PC-3 (cell line): Measurements from ENCODE around the gene RANBP1. TPM values are rescaled to one million over a fixed set of nuclear protein-coding genes. Genes with fewer than 3 reads are reported as not detected.

ENCODE experiments used
- ATAC-seq: fragments of 200-7000 bp; cut with Tn5 transposase; 2 replicates; pipeline ENCODE4 v1.9.1; 2020; ENCODE audit warnings: mild to moderate bottlenecking, moderate library complexity
- BruUV-seq: library from RNA; stranded (reverse); fragments of 400-500 nt; replicated peaks from 2 replicates; lab custom pipeline; 2021; lab: Mats Ljungman, UMichigan
- CTCF ChIA-PET: fragments of 300-600 bp; sonication (Branson Sonifier 250); formaldehyde crosslinking; loops from one replicate; lab custom pipeline; 2022; ENCODE audit warnings: antibody characterized with exemption; lab: Charles Lee
- POLR2A ChIA-PET: fragments of 300-600 bp; sonication (Branson Sonifier 250); formaldehyde crosslinking; loops from one replicate; lab custom pipeline; 2022; ENCODE audit warnings: antibody characterized with exemption; ENCODE audit not compliant: unreplicated experiment; lab: Charles Lee
- DNase-seq: peaks from one replicate; pipeline ENCODE4 v3.0.0-alpha.2; 2015
- H2AFZ ChIP-seq: fragments of 300-600 bp; sonication (generic); 2 replicates; pipeline ENCODE4 v1.6.0; 2016; ENCODE audit warnings: antibody characterized with exemption, low read length
- H3F3A ChIP-seq: fragments of 300-600 bp; sonication (generic); one replicate; pipeline ENCODE4 v1.6.0; 2017; ENCODE audit warnings: antibody characterized with exemption, low read length, control low read depth, mild to moderate bottlenecking; ENCODE audit not compliant: unreplicated experiment
- H3K27ac ChIP-seq: fragments of 300-600 bp; sonication (generic); 2 replicates; pipeline ENCODE4 v1.5.1; 2016; ENCODE audit warnings: mild to moderate bottlenecking, low read length
- H3K27me3 ChIP-seq: fragments of 300-600 bp; sonication (generic); 2 replicates; pipeline ENCODE4 v1.6.1; 2016; ENCODE audit warnings: low read length, mixed read lengths
- H3K36me3 ChIP-seq: fragments of 300-600 bp; sonication (generic); 2 replicates; pipeline ENCODE4 v1.6.1; 2016; ENCODE audit warnings: low read depth, mixed run types, low read length, mixed read lengths
- H3K4me1 ChIP-seq: fragments of 300-600 bp; sonication (generic); 2 replicates; pipeline ENCODE4 v1.5.1; 2016; ENCODE audit warnings: low read length; ENCODE audit not compliant: insufficient read depth
- H3K4me2 ChIP-seq: fragments of 300-600 bp; sonication (generic); 2 replicates; pipeline ENCODE4 v1.6.0; 2016; ENCODE audit warnings: low read length
- H3K4me3 ChIP-seq: fragments of 300-600 bp; sonication (generic); 2 replicates; pipeline ENCODE4 v1.5.1; 2016; ENCODE audit warnings: mild to moderate bottlenecking, low read length, mixed read lengths
- H3K79me2 ChIP-seq: fragments of 300-600 bp; sonication (generic); 2 replicates; pipeline ENCODE4 v1.6.1; 2017; ENCODE audit warnings: low read length, mixed read lengths
- H3K9ac ChIP-seq: fragments of 300-600 bp; sonication (generic); 2 replicates; pipeline ENCODE4 v1.6.0; 2016; ENCODE audit warnings: mild to moderate bottlenecking, low read length
- H3K9me2 ChIP-seq: fragments of 300-600 bp; sonication (generic); replicated peaks from 2 replicates; pipeline ENCODE4 v1.6.1; 2016; ENCODE audit warnings: mixed run types, low read length, mixed read lengths
- H3K9me3 ChIP-seq: fragments of 300-600 bp; sonication (generic); 2 replicates; pipeline ENCODE4 v1.6.1; 2016; ENCODE audit warnings: low read length, mixed read lengths
- H4K20me1 ChIP-seq: fragments of 300-600 bp; sonication (generic); 2 replicates; pipeline ENCODE4 v1.6.1; 2016; ENCODE audit warnings: low read length, mixed read lengths
- CTCF ChIP-seq: fragments of 300-600 bp; sonication (generic); conservative IDR thresholded peaks from 2 replicates; pipeline ENCODE4 v1.5.1; 2017; ENCODE audit warnings: antibody characterized with exemption, low read depth, mild to moderate bottlenecking, low read length
- EZH2 ChIP-seq: fragments of 300-600 bp; sonication (generic); IDR thresholded peaks from one replicate; pipeline ENCODE4 v1.6.1; 2017; ENCODE audit warnings: antibody characterized with exemption, mild to moderate bottlenecking, low read length; ENCODE audit not compliant: unreplicated experiment
- EZH2phosphoT487 ChIP-seq: fragments of 300-600 bp; sonication (generic); IDR thresholded peaks from 2 replicates; pipeline ENCODE4 v1.6.1; 2018; ENCODE audit warnings: mild to moderate bottlenecking, antibody characterized with exemption, low read length, borderline replicate concordance
- intact Hi-C: fragments of 100-400 bp; cut with micrococcal nuclease; formaldehyde crosslinking; loops from 2 replicates; pipeline ENCODE4 v1.9.0; 2023
- total RNA-seq: library from RNA; depleted of rRNA; stranded (reverse); fragments of >200 nt; gene quantifications from 2 replicates; pipeline ENCODE4 v1.2.3, GENCODE V29; 2014

RANBP1 gene
- total RNA-seq, 1 experiment from 2014 or later, result 356 TPM

GRCh38 chr22:20085651-20086050, 30.3 kb upstream of the RANBP1 start:
- H3K4me3 ChIP-seq, result no peak overlapping the region
- H3K36me3 ChIP-seq, result peaks cover 54% of the 10 kb centered on the region
- H3K4me2 ChIP-seq, result no peak overlapping the region
- no peak for DNase-seq
- no peaks in the 10 kb centered on the region for H3F3A ChIP-seq
- no TSS peak for BruUV-seq
- H2AFZ ChIP-seq, result no peak overlapping the region
- peaks cover 13% of the 10 kb centered on the region for H3K4me1 ChIP-seq
- H4K20me1 ChIP-seq, result peaks cover 40% of the 10 kb centered on the region
- TF ChIP-seq EZH2 (no peak), CTCF (no peak), EZH2phosphoT487 (no peak)
- POLR2A ChIA-PET, result no interaction called here
- H3K9me2 ChIP-seq, result no peaks in the 10 kb centered on the region
- no peaks in the 10 kb centered on the region for H3K27me3 ChIP-seq
- intact Hi-C loops, result no loop called here
- H3K27ac ChIP-seq, result no peak overlapping the region
- no peaks in the 10 kb centered on the region for H3K9me3 ChIP-seq
- CTCF ChIA-PET, result no interaction called here
- H3K9ac ChIP-seq, result no peak overlapping the region
- ATAC-seq, result no peak
- peaks cover 72% of the 10 kb centered on the region for H3K79me2 ChIP-seq

- DNase-seq, result no peak
- Histone ChIP-seq H3K4me1 (peaks cover 13% of the 10 kb centered on the region), H3K36me3 (peaks cover 57% of the 10 kb centered on the region), H4K20me1 (peaks cover 40% of the 10 kb centered on the region), H3K9ac (no peak overlapping the region), H3K4me2 (no peak overlapping the region), H3K79me2 (peaks cover 67% of the 10 kb centered on the region), H3F3A (no peaks in the 10 kb centered on the region), H3K4me3 (no peak overlapping the region), H3K27ac (no peak overlapping the region), H2AFZ (no peak overlapping the region), H3K27me3 (no peaks in the 10 kb centered on the region), H3K9me3 (no peaks in the 10 kb centered on the region), H3K9me2 (no peaks in the 10 kb centered on the region)
- no peak for ATAC-seq
- no TSS peak for BruUV-seq
- CTCF ChIA-PET, result no interaction called here
- TF ChIP-seq EZH2phosphoT487 (no peak), EZH2 (no peak), CTCF (no peak)
- POLR2A ChIA-PET, result no interaction called here
- intact Hi-C loops, result no loop called here
Observed at GRCh38 chr22:20086101-20086599, 29.8 kb upstream of the RANBP1 start.

- H3K9me2 ChIP-seq, result no peaks in the 10 kb centered on the region
- H3K27me3 ChIP-seq, result no peaks in the 10 kb centered on the region
- H2AFZ ChIP-seq, result no peak overlapping the region
- intact Hi-C loops, result no loop called here
- no peak overlapping the region for H3K4me2 ChIP-seq
- DNase-seq (no peak), ATAC-seq (no peak)
- BruUV-seq, result no TSS peak
- TF ChIP-seq EZH2phosphoT487 (no peak), EZH2 (no peak), CTCF (no peak)
- H3K4me1 ChIP-seq, result peaks cover 9% of the 10 kb centered on the region
- no peak overlapping the region for H3K9ac ChIP-seq
- H3K36me3 ChIP-seq, result peaks cover 63% of the 10 kb centered on the region
- H3K27ac ChIP-seq, result no peak overlapping the region
- peaks cover 40% of the 10 kb centered on the region for H4K20me1 ChIP-seq
- ChIA-PET POLR2A (no interaction called here), CTCF (no interaction called here)
- H3K4me3 ChIP-seq, result no peak overlapping the region
- peaks cover 61% of the 10 kb centered on the region for H3K79me2 ChIP-seq
- H3F3A ChIP-seq, result no peaks in the 10 kb centered on the region
- H3K9me3 ChIP-seq, result no peaks in the 10 kb centered on the region
Observed at GRCh38 chr22:20086763-20087162, 29.1 kb upstream of the RANBP1 start.
